Measurements from ENCODE around the gene CSRP2. TPM values are rescaled to one million over a fixed set of nuclear protein-coding genes. Genes with fewer than 3 reads are reported as not detected.

The CSRP2 gene
- total and polyA plus RNA-seq, 8 donors: 3.1 to 20.0 (median 7.6) TPM

GRCh38 chr12:76874027-76874426 is 4.8 kb downstream of the CSRP2 start:
- intact Hi-C loops (cut with DNase I): no loop called here
- TF ChIP-seq CTCF (IDR thresholded peaks at IDR 0.05): no peak
- H3K27me3 ChIP-seq: no peaks in the 10 kb centered on the region
- H3K27ac ChIP-seq: no peak overlapping the region
- DNase-seq (no peak), ATAC-seq (no peak), FAIRE-seq (no peak)
- H3K4me1 ChIP-seq: no peaks in the 10 kb centered on the region
- WGBS, 2 donors: 52 to 60% methylated on average over 3 of the region's 3 CpGs
- H3K9me3 ChIP-seq: no peaks in the 10 kb centered on the region
- H3K4me3 ChIP-seq: no peak overlapping the region
- no peaks in the 10 kb centered on the region for H3K36me3 ChIP-seq

GRCh38 chr12:76872415-76872814 is 6.4 kb downstream of the CSRP2 start:
- Histone ChIP-seq H3K4me1 (no peaks in the 10 kb centered on the region), H3K9me3 (no peaks in the 10 kb centered on the region), H3K27ac (no peak overlapping the region), H3K27me3 (no peaks in the 10 kb centered on the region), H3K4me3 (no peak overlapping the region), H3K36me3 (no peaks in the 10 kb centered on the region)
- intact Hi-C loops (cut with DNase I): no loop called here
- TF ChIP-seq CTCF (IDR thresholded peaks at IDR 0.05): no peak
- no peak for ATAC-seq
- no peak for FAIRE-seq
- DNase-seq: no peak
- WGBS, 2 donors: 87 to 90% methylated on average over 5 of the region's 5 CpGs

GRCh38 chr12:76871742-76872141 is 7.1 kb downstream of the CSRP2 start:
- H3K27me3 ChIP-seq: no peaks in the 10 kb centered on the region
- no peaks in the 10 kb centered on the region for H3K9me3 ChIP-seq
- intact Hi-C loops (cut with DNase I): no loop called here
- ATAC-seq: no peak
- no peaks in the 10 kb centered on the region for H3K36me3 ChIP-seq
- TF ChIP-seq CTCF (IDR thresholded peaks at IDR 0.05): no peak
- H3K4me1 ChIP-seq: no peaks in the 10 kb centered on the region
- no peak overlapping the region for H3K27ac ChIP-seq
- H3K4me3 ChIP-seq: no peak overlapping the region
- FAIRE-seq: no peak
- 83 to 85% methylated on average over 3 of the region's 3 CpGs for WGBS, 2 donors
- DNase-seq: no peak

GRCh38 chr12:76871082-76871481 is 7.7 kb downstream of the CSRP2 start:
- ATAC-seq (no peak), DNase-seq (no peak), FAIRE-seq (no peak)
- H3K36me3 ChIP-seq: no peaks in the 10 kb centered on the region
- no peaks in the 10 kb centered on the region for H3K9me3 ChIP-seq
- no peak for TF ChIP-seq CTCF (IDR thresholded peaks at IDR 0.05)
- intact Hi-C loops (cut with DNase I): no loop called here
- H3K27me3 ChIP-seq: no peaks in the 10 kb centered on the region
- WGBS, 2 donors: 65 to 67% methylated on average over 2 of the region's 2 CpGs
- no peak overlapping the region for H3K27ac ChIP-seq
- no peaks in the 10 kb centered on the region for H3K4me1 ChIP-seq
- H3K4me3 ChIP-seq: no peak overlapping the region

- 91 to 95% methylated on average over 8 of the region's 8 CpGs for WGBS, 2 donors
- H3K4me3 ChIP-seq: no peak overlapping the region
- H3K4me1 ChIP-seq: no peaks in the 10 kb centered on the region
- no peak for DNase-seq
- intact Hi-C loops (cut with DNase I): no loop called here
- H3K27ac ChIP-seq: no peak overlapping the region
- FAIRE-seq: no peak
- H3K36me3 ChIP-seq: no peaks in the 10 kb centered on the region
- TF ChIP-seq CTCF (IDR thresholded peaks at IDR 0.05): no peak
- ATAC-seq: no peak
- no peaks in the 10 kb centered on the region for H3K27me3 ChIP-seq
- H3K9me3 ChIP-seq: no peaks in the 10 kb centered on the region
Measured at GRCh38 chr12:76866726-76867125, 12.1 kb downstream of the CSRP2 start.

Data from pancreas (tissue), 10 donors.